ENCODE data around the gene CEP192. TPM values are rescaled to one million over a fixed set of nuclear protein-coding genes. Genes with fewer than 3 reads are reported as not detected.
"Not testable (repeated sequence)": the region's sequence is repeated elsewhere in the genome, so short reads cannot be mapped to it uniquely, and the experiment has no call there.

The CEP192 gene
- total RNA-seq, 3 donors from 2014 or later (not counting 1 experiment from before 2014, with no cell fraction given) = 41.3 to 47.9 (median 43.4) TPM

DNA sequence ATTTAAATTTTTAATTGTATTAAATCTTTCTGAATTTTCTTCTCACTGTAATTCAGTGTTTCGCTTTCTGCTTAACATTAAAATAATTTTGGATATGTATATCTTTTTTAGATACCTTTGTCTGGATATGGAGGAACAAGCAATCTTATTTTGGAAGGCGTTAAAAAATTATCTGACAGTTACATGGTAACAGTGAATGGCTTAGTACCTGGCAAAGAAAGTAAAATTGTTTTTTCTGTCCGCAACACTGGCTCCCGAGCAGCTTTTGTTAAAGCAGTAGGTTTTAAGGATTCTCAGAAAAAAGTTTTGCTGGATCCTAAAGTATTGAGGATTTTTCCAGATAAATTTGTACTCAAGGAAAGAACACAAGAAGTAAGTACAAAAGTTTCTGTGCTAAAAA lies 95.7 kb downstream of the CEP192 start:
- H3K27me3 ChIP-seq (ENCODE audit: control insufficient read depth, insufficient read depth, low read length) = no peaks in the 10 kb centered on the region
- peaks cover 5 to 12% of the 10 kb centered on the region in 2 donors for H3K4me1 Mint-ChIP-seq
- no peaks in the 10 kb centered on the region for H3K4me1 ChIP-seq (ENCODE audit: control insufficient read depth, insufficient read depth, low read length)
- H3K9me3 ChIP-seq (ENCODE audit: control insufficient read depth, insufficient read depth, low read length) = no peaks in the 10 kb centered on the region
- intact Hi-C loops (cut with micrococcal nuclease) = no loop called here
- no peak overlapping the region for H3K27ac ChIP-seq (ENCODE audit: low read length)
- no peaks in the 10 kb centered on the region for H3K27me3 Mint-ChIP-seq (ENCODE audit: low read depth in 2 of 2)
- H3K4me3 Mint-ChIP-seq = no peak overlapping the region
- DNase-seq (no peak), ATAC-seq (no peak)
- TF ChIP-seq, protein P1, sequence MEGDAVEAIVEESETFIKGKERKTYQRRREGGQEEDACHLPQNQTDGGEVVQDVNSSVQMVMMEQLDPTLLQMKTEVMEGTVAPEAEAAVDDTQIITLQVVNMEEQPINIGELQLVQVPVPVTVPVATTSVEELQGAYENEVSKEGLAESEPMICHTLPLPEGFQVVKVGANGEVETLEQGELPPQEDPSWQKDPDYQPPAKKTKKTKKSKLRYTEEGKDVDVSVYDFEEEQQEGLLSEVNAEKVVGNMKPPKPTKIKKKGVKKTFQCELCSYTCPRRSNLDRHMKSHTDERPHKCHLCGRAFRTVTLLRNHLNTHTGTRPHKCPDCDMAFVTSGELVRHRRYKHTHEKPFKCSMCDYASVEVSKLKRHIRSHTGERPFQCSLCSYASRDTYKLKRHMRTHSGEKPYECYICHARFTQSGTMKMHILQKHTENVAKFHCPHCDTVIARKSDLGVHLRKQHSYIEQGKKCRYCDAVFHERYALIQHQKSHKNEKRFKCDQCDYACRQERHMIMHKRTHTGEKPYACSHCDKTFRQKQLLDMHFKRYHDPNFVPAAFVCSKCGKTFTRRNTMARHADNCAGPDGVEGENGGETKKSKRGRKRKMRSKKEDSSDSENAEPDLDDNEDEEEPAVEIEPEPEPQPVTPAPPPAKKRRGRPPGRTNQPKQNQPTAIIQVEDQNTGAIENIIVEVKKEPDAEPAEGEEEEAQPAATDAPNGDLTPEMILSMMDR (IDR thresholded peaks at IDR 0.05) = no peak
- H3K36me3 Mint-ChIP-seq = no peaks in the 10 kb centered on the region
- H3K9me3 Mint-ChIP-seq = no peaks in the 10 kb centered on the region
- no peak overlapping the region for H3K4me3 ChIP-seq (ENCODE audit: low read length)
- WGBS (ENCODE audit: insufficient coverage) = 100% methylated on average over 3 of the region's 4 CpGs
- no peak overlapping the region for H3K27ac Mint-ChIP-seq
- H3K36me3 ChIP-seq (ENCODE audit: control insufficient read depth, insufficient read depth, low read length) = peaks cover 34% of the 10 kb centered on the region

DNA sequence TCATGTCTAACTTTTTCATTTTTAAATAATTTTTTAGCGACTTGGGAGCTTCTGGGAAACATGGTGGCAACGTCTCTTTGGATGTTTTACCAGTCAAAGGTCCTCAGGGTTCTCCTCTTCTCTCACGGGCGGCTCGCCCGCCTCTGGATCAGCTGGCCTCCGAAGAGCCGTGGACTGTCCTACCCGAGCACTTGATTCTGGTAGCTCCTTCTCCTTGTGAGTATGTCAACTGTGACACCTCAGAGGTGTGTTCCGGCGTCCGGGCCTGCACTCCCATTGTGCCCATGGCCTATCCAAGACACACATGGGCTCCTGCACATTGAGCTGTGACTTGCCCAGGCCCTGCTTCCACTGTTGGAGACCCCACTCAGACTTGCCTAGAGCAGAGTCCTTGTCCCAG lies 104.3 kb downstream of the CEP192 start:
- intact Hi-C loops (cut with micrococcal nuclease) = no loop called here
- peaks cover 61% of the 10 kb centered on the region for H3K36me3 ChIP-seq (ENCODE audit: control insufficient read depth, insufficient read depth, low read length)
- no peak for ATAC-seq

DNA sequence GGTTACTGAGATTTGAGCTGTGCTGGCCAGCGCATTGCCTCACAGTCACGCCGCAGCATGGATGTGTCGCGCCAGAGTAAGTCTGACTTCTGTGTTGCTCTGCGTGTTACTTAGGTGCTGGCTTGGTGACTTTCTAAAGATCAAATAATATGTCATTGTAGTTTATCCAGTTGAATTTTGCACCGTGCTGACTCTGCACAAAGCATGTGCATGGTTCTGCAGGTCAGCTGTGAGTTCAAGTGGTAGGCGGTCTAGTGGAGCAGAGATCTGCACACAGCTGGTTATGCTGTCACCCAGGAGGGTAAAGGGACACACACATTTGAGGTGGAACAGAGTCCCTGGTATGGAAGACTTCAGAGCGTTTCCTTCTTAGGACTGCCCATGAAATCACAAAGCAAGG lies 105.1 kb downstream of the CEP192 start:
- no peak for DNase-seq
- intact Hi-C loops (cut with micrococcal nuclease) = no loop called here
- 96% methylated on average over 9 of the region's 9 CpGs for WGBS (ENCODE audit: insufficient coverage)
- no peaks in the 10 kb centered on the region for H3K27me3 Mint-ChIP-seq (ENCODE audit: low read depth in 2 of 2)
- no peak overlapping the region for H3K27ac Mint-ChIP-seq
- H3K4me1 ChIP-seq (ENCODE audit: control insufficient read depth, insufficient read depth, low read length) = no peaks in the 10 kb centered on the region
- no peaks in the 10 kb centered on the region for H3K9me3 Mint-ChIP-seq
- H3K27me3 ChIP-seq (ENCODE audit: control insufficient read depth, insufficient read depth, low read length) = no peaks in the 10 kb centered on the region
- TF ChIP-seq, protein P1 (IDR thresholded peaks at IDR 0.05) = no peak
- peaks cover 44% of the 10 kb centered on the region for H3K36me3 Mint-ChIP-seq
- H3K27ac ChIP-seq (ENCODE audit: low read length) = no peak overlapping the region
- H3K4me1 Mint-ChIP-seq = no peaks in the 10 kb centered on the region
- no peak overlapping the region for H3K4me3 ChIP-seq (ENCODE audit: low read length)
- H3K4me3 Mint-ChIP-seq = no peak overlapping the region
- H3K36me3 ChIP-seq (ENCODE audit: control insufficient read depth, insufficient read depth, low read length) = peaks cover 59% of the 10 kb centered on the region
- H3K9me3 ChIP-seq (ENCODE audit: control insufficient read depth, insufficient read depth, low read length) = no peaks in the 10 kb centered on the region
- no peak for ATAC-seq

More for the DNA sequence above, 104.3 kb downstream of the CEP192 start:
- no peak overlapping the region for H3K4me3 Mint-ChIP-seq
- DNase-seq = no peak
- H3K27me3 Mint-ChIP-seq (ENCODE audit: low read depth in 2 of 2) = no peaks in the 10 kb centered on the region
- WGBS (ENCODE audit: insufficient coverage) = 97% methylated on average over 12 of the region's 12 CpGs
- peaks cover 43% of the 10 kb centered on the region for H3K36me3 Mint-ChIP-seq
- Histone ChIP-seq H3K9me3 (ENCODE audit: control insufficient read depth, insufficient read depth, low read length) (no peaks in the 10 kb centered on the region), H3K4me1 (ENCODE audit: control insufficient read depth, insufficient read depth, low read length) (no peaks in the 10 kb centered on the region), H3K27me3 (ENCODE audit: control insufficient read depth, insufficient read depth, low read length) (no peaks in the 10 kb centered on the region), H3K27ac (ENCODE audit: low read length) (no peak overlapping the region), H3K4me3 (ENCODE audit: low read length) (no peak overlapping the region)
- TF ChIP-seq, protein P1 (IDR thresholded peaks at IDR 0.05) = no peak
- H3K9me3 Mint-ChIP-seq = no peaks in the 10 kb centered on the region
- no peaks in the 10 kb centered on the region for H3K4me1 Mint-ChIP-seq
- no peak overlapping the region for H3K27ac Mint-ChIP-seq

DNA sequence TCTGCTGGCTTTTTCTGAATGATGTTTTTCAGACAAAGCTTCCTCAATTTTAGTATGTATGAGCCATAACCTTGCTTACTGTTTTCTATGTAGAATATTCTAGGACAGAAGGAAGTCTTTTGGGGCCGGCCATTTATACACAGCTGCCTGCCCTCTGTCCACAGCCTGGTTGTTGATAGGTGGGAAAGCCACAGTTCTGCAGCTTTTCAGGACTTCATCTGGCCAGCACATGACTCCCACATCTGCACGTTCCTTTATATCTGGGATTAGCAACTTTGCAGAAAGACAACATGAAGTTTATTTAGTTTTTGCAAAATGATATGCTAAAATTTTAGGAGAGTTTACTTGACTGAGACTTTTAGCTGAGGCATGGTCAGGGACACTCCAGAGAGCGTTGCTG lies 105.6 kb downstream of the CEP192 start:
- no peaks in the 10 kb centered on the region for H3K9me3 Mint-ChIP-seq
- no peaks in the 10 kb centered on the region for H3K4me1 ChIP-seq (ENCODE audit: control insufficient read depth, insufficient read depth, low read length)
- no peak overlapping the region for H3K27ac ChIP-seq (ENCODE audit: low read length)
- intact Hi-C loops (cut with micrococcal nuclease) = no loop called here
- H3K27ac Mint-ChIP-seq = no peak overlapping the region
- no peak overlapping the region for H3K4me3 ChIP-seq (ENCODE audit: low read length)
- H3K36me3 Mint-ChIP-seq = peaks cover 44% of the 10 kb centered on the region
- no peak overlapping the region for H3K4me3 Mint-ChIP-seq
- TF ChIP-seq, protein P1 (IDR thresholded peaks at IDR 0.05) = no peak
- DNase-seq = no peak
- no peak for ATAC-seq
- no peaks in the 10 kb centered on the region for H3K9me3 ChIP-seq (ENCODE audit: control insufficient read depth, insufficient read depth, low read length)
- no peaks in the 10 kb centered on the region for H3K4me1 Mint-ChIP-seq
- 100% methylated on average over 3 of the region's 3 CpGs for WGBS (ENCODE audit: insufficient coverage)
- H3K27me3 ChIP-seq (ENCODE audit: control insufficient read depth, insufficient read depth, low read length) = no peaks in the 10 kb centered on the region
- H3K36me3 ChIP-seq (ENCODE audit: control insufficient read depth, insufficient read depth, low read length) = peaks cover 63% of the 10 kb centered on the region
- H3K27me3 Mint-ChIP-seq (ENCODE audit: low read depth in 2 of 2) = no peaks in the 10 kb centered on the region

DNA sequence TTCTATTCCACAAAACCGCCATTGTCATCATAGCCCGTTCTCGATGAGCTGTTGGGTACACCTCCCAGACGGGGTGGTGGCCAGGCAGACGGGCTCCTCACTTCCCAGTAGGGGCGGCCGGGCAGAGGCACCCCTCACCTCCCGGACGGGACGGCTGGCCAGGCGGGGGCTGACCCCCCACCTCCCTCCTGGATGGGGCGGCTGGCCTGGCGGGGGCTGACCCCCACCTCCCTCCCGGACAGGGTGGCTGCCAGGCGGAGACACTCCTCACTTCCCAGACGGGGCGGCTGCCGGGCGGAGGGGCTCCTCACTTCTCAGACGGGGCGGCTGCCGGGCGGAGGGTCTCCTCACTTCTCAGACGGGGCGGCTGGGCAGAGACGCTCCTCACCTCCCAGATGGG lies 106.9 kb downstream of the CEP192 start:
- H3K4me1 Mint-ChIP-seq; ATAC-seq; intact Hi-C loops (cut with micrococcal nuclease); H3K4me1 ChIP-seq (ENCODE audit: control insufficient read depth, insufficient read depth, low read length); H3K27ac ChIP-seq (ENCODE audit: low read length); H3K4me3 ChIP-seq (ENCODE audit: low read length); DNase-seq; H3K4me3 Mint-ChIP-seq; H3K9me3 Mint-ChIP-seq; H3K27me3 ChIP-seq (ENCODE audit: control insufficient read depth, insufficient read depth, low read length); H3K9me3 ChIP-seq (ENCODE audit: control insufficient read depth, insufficient read depth, low read length); H3K27me3 Mint-ChIP-seq (ENCODE audit: low read depth in 2 of 2); H3K27ac Mint-ChIP-seq: not testable (repeated sequence)
- peaks cover 54% of the 10 kb centered on the region for H3K36me3 Mint-ChIP-seq
- 96% methylated on average over 19 of the region's 26 CpGs for WGBS (ENCODE audit: insufficient coverage)
- H3K36me3 ChIP-seq (ENCODE audit: control insufficient read depth, insufficient read depth, low read length) = peaks cover 63% of the 10 kb centered on the region
